K562 (cell line): ENCODE results near the gene DNAJC18.

Experiments
- BMI1 ChIP-seq: fragments of 150-350 bp; IDR thresholded peaks from 2 replicates; pipeline ENCODE4 v1.6.1; 2014; ENCODE audit warnings: low read length
- CTCF ChIP-seq, 3 experiments: IDR thresholded peaks in 2 of 3; conservative IDR thresholded peaks in 1 of 3; 2 replicates each; pipeline ENCODE4 v1.5.1; 2011 to 2012; ENCODE audit warnings: low read length in 3 of 3, mild to moderate bottlenecking in 3 of 3, control low read depth in 2 of 3, improper control_type of control experiment in 1 of 3, inconsistent platforms in 1 of 3, low read depth in 1 of 3, mixed read lengths in 1 of 3, moderate library complexity in 1 of 3; ENCODE audit not compliant: insufficient read depth in 2 of 3
- SMC3 ChIP-seq: conservative IDR thresholded peaks from 2 replicates; pipeline ENCODE4 v1.6.1; 2011; ENCODE audit warnings: low read depth, low read length, improper control_type of control experiment; ENCODE audit not compliant: insufficient read depth
- TCF3 ChIP-seq: sonication (generic); formaldehyde crosslinking; IDR thresholded peaks from 2 replicates; pipeline ENCODE4 v1.4.0; 2020; ENCODE audit warnings: mild to moderate bottlenecking, missing genetic modification reagents
- ZNF212 ChIP-seq: fragments of 450-650 bp; formaldehyde crosslinking; IDR thresholded peaks from 2 replicates; pipeline ENCODE4 v1.4.0; 2020; ENCODE audit warnings: mild to moderate bottlenecking

GRCh38 chr5:139435676-139436075 lies 3.6 kb downstream of the DNAJC18 start:
- TF ChIP-seq SMC3 = no peak
- no peak for TF ChIP-seq ZNF212
- TF ChIP-seq CTCF (IDR thresholded peaks at IDR 0.05 in 2 of 3, conservative IDR thresholded peaks at IDR 0.05 in 1 of 3; ENCODE audit: insufficient read depth in 2 of 3, low read depth in 1 of 3, low read length in 3 of 3) = no peak
- no peak for TF ChIP-seq TCF3 (CRISPR knock-in tag)
- no peak for TF ChIP-seq BMI1
